ENCODE results near the gene FANCI.

Gene FANCI

DNA sequence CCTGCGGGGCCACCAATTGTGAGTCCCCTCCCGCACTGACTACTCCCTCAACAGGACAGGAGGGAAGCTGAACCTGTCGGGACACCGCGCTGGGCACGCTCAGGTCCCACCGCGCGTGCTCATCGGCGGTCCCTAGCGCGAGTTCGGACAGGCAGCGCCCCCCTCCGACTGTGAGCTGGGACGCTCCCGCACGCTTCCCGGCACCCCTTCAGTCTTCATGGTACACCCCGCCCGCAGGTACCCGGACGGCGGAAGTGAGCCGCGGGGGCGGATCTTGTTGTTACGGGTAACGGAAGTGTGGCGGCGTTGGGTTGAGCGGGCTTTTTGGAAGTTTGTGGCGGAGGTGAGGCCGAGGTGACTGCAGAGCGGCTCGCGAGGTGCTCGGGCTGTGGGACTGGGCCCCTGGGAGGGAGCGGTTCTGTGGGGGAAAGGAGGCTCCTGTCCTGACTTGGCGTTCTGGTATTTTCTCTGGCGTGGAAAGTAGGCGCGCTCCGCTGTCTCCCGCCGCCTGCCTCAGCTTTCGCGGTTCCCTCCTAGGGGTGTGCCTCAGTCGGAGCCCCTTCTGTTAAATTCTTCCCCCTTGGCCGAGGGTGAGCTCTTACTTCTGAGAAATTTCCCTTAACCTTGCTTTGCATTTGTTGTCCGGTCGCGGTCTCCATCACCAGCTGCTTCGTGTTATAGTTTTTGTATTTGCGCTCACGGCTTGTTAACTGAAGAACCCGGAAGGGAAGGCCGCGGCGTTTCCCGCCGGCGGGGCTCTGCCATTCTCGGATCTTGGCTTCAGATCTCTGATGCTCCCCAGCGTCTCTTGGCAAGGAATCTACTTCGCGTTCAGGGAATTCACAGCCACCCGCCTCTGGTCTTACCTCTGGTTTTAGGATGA, at the start of gene FANCI:
Gene FANCI, plus strand, starts transcription at position 289 of the 883 bp plus-strand sequence. CDS start 3,669 bp downstream, outside the sequence.
- peak; percentile 67 for DNase-seq (ENCODE audit: low read depth)
- H3K4me3 ChIP-seq (ENCODE audit: low read depth, low read length): peak within 1 kb of the TSS; percentile 89

DNA sequence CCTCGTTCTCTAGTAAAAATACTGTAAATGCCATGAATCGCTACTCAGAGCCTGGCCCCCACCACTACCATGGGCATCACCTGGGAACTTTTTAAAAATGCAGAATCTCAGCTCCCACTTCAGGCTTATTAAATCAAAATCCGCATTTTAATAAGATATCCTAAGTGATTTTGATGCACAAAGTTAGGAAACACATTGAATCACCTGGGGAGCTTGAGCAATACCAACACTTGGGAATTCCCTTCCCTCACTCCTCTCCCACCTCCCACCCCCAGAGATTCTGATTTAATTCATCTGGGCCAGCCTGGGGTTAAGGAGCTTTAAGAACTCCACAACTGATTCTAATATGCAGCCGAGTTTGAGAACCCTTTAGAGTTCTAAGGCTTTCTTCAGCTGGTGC, 49.2 kb upstream of the FANCI start:
- no peak for DNase-seq (ENCODE audit: low read depth)
- no peak overlapping the region for H3K4me3 ChIP-seq (ENCODE audit: low read depth, low read length)

DNA sequence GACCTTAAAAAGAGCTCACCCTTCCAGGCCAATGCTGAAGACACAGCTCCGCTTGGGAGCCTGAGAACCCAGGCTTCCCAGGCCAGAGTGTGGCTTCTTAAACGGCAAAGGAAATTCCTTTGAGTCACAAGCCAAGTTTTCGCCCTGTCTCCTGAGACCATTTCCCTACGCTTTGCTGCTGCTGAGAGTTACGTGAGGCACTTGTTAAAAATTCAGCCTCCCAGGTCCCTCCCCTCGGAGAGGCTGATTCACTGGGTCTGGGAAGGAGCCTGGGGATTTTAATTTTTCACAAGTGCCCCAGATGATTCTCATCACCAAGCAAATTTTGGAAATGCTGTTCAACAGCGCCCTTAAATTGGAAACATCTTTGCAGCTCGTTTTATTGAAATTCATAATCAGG, 47.9 kb upstream of the FANCI start:
- H3K4me3 ChIP-seq (ENCODE audit: low read depth, low read length): no peak overlapping the region
- DNase-seq (ENCODE audit: low read depth): no peak

DNA sequence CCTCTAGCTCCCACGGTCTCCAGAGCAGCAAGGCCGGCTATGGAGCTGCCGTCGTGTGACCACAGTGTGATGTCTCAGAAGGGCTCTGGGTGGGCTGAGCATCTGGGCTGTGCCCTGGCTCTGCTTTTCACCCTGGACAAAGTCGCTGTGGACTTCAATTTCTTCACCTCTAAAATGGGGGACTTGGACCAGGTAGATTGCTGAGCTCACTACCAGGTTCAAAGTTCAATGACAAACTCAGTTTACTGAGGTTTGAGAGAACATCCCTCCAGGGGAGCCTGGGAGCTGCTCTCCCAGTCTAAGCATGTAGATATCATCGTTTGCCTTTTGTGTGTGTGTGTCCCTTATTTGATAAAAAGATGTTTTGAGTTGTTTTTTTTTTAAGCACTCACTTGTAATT, 47.5 kb upstream of the FANCI start:
- no peak for DNase-seq (ENCODE audit: low read depth)
- no peak overlapping the region for H3K4me3 ChIP-seq (ENCODE audit: low read depth, low read length)

DNA sequence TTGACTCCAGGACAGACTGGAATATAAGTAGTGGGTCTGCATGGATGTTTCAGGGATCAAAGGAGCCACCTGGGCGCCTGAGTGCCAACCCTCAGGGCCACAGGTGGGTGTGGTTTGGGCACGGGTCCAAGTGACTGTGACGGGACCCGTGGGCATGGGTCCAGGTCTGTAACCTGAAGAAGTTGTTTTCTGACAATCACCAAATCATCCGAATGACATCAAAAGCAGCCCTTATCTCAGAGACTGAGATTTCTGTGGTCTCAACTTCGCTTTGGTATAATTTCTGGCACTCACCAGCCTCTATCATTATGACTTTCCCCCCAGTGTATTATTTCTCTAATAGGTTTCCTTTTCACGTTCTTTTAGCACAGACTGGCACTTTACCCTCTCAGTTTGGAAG, 46.8 kb upstream of the FANCI start:
- no peak overlapping the region for H3K4me3 ChIP-seq (ENCODE audit: low read depth, low read length)
- DNase-seq (ENCODE audit: low read depth): no peak

DNA sequence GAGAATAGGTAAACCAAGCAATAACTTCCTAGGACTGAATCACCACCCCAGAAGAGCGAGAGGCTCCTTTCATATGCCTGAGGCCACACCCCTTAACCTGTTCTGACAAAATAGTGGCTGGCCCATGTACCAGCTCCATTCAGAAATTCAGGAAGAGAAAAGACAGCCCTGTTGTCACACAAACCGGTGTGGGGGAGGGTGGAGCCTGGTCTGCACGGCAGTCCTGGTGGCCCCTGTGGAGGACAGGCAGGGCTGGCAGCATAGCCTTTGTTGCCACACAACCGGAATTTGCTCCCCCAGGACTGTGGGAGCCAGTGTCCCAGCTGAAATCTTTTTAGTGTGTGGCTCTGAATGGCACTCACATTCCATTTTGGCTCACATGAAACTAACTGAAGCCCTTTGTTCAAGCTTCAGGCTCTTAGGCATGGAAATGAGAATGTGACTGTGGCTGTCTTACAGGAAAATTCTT, 46.2 kb upstream of the FANCI start:
- no peak for DNase-seq (ENCODE audit: low read depth)
- no peak overlapping the region for H3K4me3 ChIP-seq (ENCODE audit: low read depth, low read length)

DNA sequence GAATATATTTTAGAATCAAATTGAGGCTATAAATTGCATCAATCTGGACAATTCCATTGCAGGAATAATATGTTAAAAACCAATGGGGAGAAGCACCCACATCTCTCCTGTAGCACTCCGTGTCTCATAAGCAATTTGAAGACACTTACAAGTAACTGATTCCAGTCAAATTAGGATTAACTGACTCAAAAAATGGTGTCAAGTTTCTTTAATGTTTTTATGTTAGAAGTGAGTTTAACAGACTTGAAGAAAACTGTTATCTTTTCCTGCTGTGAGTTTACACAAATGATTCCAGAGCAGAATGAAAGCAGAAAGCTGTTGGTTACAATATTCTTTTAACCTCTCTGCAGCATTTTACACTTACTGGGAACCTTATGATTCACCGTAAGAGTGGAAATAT, 45.6 kb upstream of the FANCI start:
- no peak overlapping the region for H3K4me3 ChIP-seq (ENCODE audit: low read depth, low read length)
- DNase-seq (ENCODE audit: low read depth): no peak

DNA sequence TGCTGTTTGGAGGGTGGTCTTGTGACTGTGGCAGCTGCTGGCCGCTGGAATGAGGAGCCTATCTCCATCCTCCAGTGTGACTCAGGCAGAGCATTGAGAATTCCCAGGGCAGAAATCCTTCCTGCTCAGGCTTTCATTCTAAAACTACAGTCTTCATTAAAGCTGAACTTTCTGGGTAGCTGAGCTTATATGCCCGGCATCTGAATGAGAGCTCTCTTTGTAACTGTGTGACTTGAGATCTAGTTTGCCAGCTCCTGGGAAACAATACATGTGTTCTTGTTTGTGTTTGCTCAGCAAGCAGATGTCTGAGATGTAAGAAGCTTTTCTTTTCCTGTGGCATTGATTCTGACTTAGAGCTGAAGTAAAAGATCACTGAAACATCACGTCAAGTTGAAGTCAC, 44.8 kb upstream of the FANCI start:
- DNase-seq (ENCODE audit: low read depth): no peak
- H3K4me3 ChIP-seq (ENCODE audit: low read depth, low read length): no peak overlapping the region

DNA sequence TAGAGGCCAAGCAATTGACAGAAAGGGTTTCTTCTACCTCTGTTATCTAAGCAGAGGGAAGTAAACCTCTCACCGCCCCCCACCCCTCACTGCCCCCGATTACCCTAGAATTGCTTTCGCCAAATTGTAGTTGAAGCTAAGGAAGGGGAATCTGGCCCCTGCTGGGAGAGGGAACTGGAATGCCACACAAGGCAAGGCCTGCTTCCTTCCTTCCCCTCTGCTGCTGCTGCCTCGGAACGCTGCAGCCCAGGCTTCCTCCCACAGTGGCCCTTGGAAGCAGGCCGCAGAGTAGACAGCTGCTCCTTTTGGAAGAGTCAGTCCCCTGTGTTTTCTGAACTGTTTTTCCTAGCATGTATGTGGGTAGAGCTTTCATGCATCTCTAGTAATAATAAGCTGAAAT, 44.0 kb upstream of the FANCI start:
- no peak for DNase-seq (ENCODE audit: low read depth)
- no peak overlapping the region for H3K4me3 ChIP-seq (ENCODE audit: low read depth, low read length)

DNA sequence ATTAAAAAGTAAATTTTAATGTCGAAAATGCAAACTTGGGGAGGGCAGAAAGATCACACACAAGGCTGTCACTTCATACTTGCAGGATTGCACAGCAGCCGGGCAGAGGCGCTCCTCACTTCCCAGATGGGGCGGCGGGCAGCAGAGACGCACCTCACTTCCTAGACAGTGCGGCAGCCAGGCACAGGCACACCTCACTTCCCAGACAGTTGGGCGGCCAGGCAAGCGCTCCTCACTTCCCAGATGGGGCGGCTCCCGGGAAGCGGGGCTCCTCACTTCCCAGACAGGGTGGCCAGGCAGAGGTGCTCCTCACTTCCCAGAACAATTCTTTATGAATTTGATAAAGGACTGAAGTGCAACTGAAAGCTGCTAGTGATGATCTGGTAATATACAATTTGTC, 43.6 kb upstream of the FANCI start:
- no peak for DNase-seq (ENCODE audit: low read depth)
- H3K4me3 ChIP-seq (ENCODE audit: low read depth, low read length): no peak overlapping the region

DNA sequence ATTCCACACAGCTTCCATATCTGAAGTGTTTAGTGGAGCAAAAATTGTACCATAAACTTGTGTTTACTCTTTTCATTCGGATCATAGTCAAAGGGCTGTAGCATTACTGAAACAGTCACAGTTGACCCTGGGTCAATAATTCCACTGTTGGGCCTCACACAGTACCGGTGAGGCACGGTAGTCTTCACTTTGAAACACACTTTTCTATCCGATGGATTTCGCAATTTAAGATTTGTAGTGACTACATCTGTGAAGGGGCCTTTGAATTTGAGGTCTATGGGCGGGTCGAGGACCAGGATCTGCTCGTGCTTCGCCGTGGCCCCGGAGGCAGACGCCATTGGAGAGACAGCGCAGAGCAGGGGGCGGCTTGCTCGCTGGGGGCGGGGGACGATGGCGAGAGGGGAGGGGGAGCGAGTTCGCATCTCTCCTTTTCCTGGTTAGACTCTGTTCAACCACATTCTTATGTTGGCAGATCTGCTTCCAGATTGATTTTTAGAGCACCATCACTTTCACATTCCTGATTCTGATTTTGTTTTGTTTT, 42.2 kb upstream of the FANCI start:
- no peak for DNase-seq (ENCODE audit: low read depth)
- no peak overlapping the region for H3K4me3 ChIP-seq (ENCODE audit: low read depth, low read length)

DNA sequence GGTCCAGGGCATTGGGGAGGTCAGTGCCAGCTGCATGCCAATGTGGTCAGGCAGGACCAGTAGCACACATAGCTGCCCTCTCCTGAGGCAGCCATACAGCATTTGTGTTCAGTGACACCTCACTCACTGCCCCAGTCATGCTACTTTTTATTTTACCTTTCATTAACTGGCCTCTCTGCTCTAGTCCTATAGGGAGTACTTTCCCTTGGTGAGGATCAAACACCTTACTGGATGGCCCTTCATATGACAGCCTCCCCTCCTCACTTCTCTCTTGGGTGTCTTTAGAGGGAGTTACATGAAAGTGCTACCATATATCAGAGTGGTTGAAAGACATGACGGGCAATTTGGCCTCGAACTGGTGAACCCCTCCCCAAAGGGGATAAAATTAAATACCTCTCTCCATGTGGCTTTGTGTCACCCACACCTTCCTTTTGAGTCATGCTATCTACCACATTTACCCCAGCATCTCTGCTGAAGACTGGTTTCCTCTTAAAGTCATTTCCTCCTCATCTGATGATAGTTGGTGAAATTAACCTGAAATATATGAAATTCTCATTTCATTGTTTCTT, 40.0 kb upstream of the FANCI start:
- DNase-seq (ENCODE audit: low read depth): no peak
- H3K4me3 ChIP-seq (ENCODE audit: low read depth, low read length): no peak overlapping the region

DNA sequence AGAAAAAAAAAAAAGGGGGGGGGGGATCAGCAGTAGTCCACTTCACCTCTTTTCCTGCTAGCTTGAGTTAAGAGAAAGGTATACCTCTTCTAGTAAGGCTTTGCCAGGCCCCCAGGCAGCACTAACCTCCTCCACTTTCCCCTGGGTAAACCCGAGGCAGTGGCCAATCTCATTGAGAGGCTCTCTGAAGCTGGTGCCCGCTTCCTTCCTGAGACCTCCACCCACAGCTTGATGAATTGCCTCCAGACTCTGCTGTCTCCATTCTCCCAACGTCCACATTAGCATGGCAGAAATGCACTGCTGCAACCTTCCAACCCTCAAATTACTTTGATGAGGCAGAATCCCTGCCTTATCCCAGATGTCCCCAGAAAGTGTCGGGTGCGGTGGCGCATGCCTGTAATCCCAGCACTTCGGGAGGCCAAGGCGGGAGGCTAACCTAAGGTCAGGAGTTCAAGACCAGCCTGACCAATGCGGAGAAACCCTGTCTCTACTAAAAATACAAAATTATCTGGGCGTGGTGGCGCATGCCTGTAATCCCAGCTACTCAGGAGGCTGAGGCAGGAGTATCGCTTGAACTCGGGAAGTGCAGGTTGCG, 37.7 kb upstream of the FANCI start:
- no peak overlapping the region for H3K4me3 ChIP-seq (ENCODE audit: low read depth, low read length)
- no peak for DNase-seq (ENCODE audit: low read depth)

DNA sequence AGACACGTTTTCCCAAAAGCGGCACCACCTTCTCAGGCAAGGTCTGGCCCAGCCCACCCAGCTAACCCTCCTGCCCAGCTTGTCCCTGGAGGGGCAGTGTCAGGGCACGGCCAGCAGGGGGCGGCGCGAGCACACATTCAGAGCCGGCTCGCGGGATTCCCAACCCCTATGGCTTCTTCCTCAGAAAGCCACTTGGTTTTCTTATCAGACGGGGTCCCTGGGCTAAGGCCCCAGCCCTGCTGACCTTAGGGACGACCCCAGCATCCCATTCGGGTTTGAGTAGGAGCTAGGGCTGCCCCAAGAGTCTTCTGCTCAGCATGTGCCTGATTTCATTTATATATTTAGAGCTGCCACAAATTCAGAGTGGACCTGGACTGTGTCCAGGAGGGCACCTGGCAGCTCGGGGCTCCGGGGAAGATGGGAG, 36.9 kb upstream of the FANCI start:
- H3K4me3 ChIP-seq (ENCODE audit: low read depth, low read length): no peak overlapping the region
- DNase-seq (ENCODE audit: low read depth): no peak

DNA sequence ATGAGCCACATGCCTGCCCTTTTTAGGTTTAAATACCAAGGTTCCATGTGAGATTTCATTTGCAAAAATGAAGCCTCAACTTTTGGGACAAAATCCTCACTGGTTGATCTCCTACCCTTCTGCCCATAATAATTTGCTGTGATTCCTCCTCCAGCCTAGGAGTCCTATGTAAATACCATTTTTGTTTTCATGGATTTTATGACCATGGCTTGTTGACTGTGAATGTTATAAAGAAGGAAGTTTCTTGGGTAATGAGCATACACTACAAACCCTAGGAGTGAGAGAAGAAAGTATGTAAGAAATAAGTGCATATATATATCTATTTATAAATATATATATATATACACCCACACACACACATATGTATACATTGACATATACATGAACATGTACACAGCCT, 35.5 kb upstream of the FANCI start:
- DNase-seq (ENCODE audit: low read depth): no peak
- no peak overlapping the region for H3K4me3 ChIP-seq (ENCODE audit: low read depth, low read length)

DNA sequence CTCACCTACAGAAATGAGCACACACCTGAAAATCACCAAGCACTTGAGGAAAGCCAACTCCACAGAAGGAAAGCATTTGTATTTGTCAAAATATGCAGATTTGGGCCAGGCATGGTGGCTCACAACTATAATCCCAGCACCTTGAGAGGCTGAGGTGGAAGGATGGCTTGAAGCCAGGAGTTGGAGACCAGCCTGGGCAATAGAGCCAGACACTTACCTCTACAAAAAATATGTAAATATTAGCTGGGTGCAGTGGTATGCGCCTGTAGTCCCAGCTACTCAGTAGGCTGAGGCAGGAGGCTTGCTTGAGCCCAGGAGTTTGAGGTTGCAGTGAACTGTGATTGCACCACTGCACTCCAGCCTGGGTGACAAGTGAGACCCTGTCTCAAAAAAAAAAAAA, 34.7 kb upstream of the FANCI start:
- no peak for DNase-seq (ENCODE audit: low read depth)

DNA sequence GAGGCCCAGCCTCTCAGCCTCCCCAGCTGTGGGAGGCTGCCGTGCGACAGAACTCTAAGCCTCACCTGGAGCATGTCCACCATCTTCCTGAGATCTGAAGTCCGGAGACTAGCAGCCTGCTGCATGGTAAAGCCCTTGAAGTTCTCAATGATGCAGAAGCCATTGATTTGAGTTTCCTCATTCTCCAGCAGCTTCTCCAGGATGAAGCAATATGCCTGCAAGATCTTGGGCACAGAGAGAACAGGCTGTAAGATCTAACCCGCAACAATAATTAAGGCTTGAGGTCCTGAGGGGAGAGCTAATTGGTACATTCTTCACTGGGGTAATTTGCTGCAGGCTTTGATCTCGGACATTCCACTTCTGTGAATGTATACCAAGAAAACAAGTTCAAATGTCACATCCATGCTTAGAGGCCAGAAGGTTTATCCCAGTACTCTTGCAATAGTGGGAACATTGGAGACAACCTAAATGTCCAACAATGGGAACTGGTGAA, 32.1 kb upstream of the FANCI start:
- DNase-seq (ENCODE audit: low read depth): no peak
- H3K4me3 ChIP-seq (ENCODE audit: low read depth, low read length): no peak overlapping the region

More for the DNA sequence above, 34.7 kb upstream of the FANCI start:
- H3K4me3 ChIP-seq (ENCODE audit: low read depth, low read length): no peak overlapping the region

DNA sequence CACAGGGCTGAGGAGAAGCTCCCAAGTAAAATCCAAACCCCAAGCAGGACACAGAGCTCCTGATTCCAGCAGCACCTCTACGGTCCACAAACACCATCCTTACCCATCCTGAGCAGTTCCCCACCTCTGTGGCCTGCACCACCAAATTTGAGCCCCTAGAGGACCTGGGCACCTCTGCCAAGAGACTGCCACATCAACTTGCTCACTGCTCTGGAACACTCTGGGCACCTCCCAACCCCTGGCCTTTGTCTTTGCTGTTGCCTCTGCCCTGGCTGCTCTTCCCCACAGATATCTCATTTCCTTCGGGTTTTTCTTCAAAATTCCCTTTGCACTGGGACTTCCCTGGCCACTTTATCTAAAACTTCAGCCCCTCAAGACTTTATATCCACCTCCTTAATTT, 28.2 kb upstream of the FANCI start:
- DNase-seq (ENCODE audit: low read depth): no peak

DNA sequence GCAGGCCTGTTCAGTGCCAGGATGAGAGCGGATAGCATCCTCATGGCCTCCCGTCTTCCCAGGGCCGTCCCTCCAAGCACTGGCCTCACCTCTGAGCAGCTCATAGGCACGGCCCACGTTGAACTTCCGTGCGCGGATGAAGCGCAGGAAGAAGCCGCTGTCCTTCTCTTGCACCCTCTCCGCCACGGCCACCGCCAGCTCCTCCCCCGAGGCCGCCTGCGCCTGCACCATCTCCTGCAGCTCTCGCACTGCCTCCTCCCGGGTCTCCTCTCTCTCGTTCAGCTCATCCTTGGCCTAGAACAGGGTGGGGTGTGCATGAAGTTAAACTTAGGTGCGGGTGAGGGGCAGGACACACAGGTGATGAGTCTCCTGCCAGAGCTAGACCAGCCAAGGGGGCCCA, 26.7 kb upstream of the FANCI start:
- no peak for DNase-seq (ENCODE audit: low read depth)
- H3K4me3 ChIP-seq (ENCODE audit: low read depth, low read length): no peak overlapping the region

More for the DNA sequence above, 28.2 kb upstream of the FANCI start:
- H3K4me3 ChIP-seq (ENCODE audit: low read depth, low read length): no peak overlapping the region

DNA sequence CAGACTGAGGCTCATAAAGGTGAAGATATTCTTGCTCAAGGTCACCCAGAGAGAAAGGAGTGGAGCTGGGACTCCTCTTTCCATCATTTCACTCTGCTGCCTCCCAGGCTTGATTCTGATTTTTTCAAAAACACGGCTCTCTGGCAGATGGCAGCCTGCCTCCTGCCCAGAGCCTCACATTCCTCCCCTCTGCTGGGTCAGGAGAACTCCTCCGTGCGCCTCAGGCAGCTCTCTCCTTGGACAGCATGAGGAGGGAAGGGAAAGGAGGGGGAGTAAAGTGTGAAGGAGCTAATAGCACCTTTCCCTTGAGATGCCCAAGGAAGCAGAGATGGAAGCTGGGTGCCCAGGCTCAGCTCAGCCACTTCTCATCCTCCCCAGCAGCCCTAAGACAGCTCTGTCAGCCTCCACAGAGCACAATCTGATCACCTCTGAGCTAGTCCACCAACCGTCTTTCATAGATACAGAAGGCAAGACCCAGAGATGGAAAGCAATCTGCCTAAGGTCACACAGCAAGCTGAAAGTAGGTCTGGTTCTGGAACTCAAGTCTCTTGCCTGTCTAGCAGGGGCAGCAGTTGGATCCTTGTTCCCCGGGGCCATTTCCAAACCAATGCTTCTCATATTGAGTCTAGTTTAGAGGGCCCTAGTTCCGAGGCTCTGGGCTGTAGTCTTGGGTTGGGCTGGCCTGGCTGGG, 25.9 kb upstream of the FANCI start:
- no peak overlapping the region for H3K4me3 ChIP-seq (ENCODE audit: low read depth, low read length)
- DNase-seq (ENCODE audit: low read depth): no peak

Measured in skeletal muscle cell (primary cell).